Fibroblast of lung (primary cell): Measurements from ENCODE around the gene SPDYE3. TPM values are rescaled to one million over a fixed set of nuclear protein-coding genes. Genes with fewer than 3 reads are reported as not detected.
"Not testable (repeated sequence)": the region's sequence is repeated elsewhere in the genome, so short reads cannot be mapped to it uniquely, and the experiment has no call there.

Experiments used
- DNase-seq, 2 donors: peaks; one replicate each; pipeline versions ENCODE4 v3.0.0 to v3.0.0-alpha.2; 2010; ENCODE audit warnings: low read depth in 2 of 2
- H2AFZ ChIP-seq: 2 replicates; pipeline ENCODE4 v1.5.1; 2012; ENCODE audit warnings: low read length, control low read depth, inconsistent platforms
- H3K27ac ChIP-seq: 2 replicates; pipeline ENCODE4 v1.5.1; 2011; ENCODE audit warnings: low read length, control low read depth; ENCODE audit not compliant: insufficient read depth
- H3K27me3 ChIP-seq: 2 replicates; pipeline ENCODE4 v1.5.1; 2011; ENCODE audit warnings: mild to moderate bottlenecking, low read length; ENCODE audit not compliant: control insufficient read depth, insufficient read depth
- H3K36me3 ChIP-seq: 2 replicates; pipeline ENCODE4 v1.5.1; 2011; ENCODE audit warnings: low read length; ENCODE audit not compliant: control insufficient read depth, insufficient read depth
- H3K4me1 ChIP-seq: 2 replicates; pipeline ENCODE4 v1.5.1; 2011; ENCODE audit warnings: low read length; ENCODE audit not compliant: control insufficient read depth, insufficient read depth; ENCODE audit errors: extremely low read depth
- H3K4me2 ChIP-seq: 2 replicates; pipeline ENCODE4 v1.5.1; 2011; ENCODE audit warnings: low read length, control low read depth; ENCODE audit not compliant: insufficient read depth; ENCODE audit errors: extremely low read depth
- H3K4me3 ChIP-seq, 4 experiments: fragments of 200-600 bp in 1 of 4; sonication (generic) in 1 of 4; replicated peaks in 1 of 4; 2 replicates each; pipeline ENCODE4 v1.5.1; 2011 to 2016; ENCODE audit warnings: low read length in 4 of 4, low read depth in 3 of 4, mild to moderate bottlenecking in 3 of 4, control low read depth in 2 of 4, inconsistent platforms in 1 of 4, mixed read lengths in 1 of 4; ENCODE audit not compliant: insufficient read depth in 1 of 4; ENCODE audit errors: control extremely low read depth in 1 of 4
- H3K79me2 ChIP-seq: 2 replicates; pipeline ENCODE4 v1.5.1; 2012; ENCODE audit warnings: mild to moderate bottlenecking, low read length, inconsistent platforms; ENCODE audit not compliant: control insufficient read depth, insufficient read depth
- H3K9ac ChIP-seq: 2 replicates; pipeline ENCODE4 v1.5.1; 2011; ENCODE audit warnings: mild to moderate bottlenecking, low read length, control low read depth; ENCODE audit not compliant: insufficient read depth
- H3K9me3 ChIP-seq: 2 replicates; pipeline ENCODE4 v1.5.1; 2012; ENCODE audit warnings: low read depth, low read length; ENCODE audit not compliant: control insufficient read depth, insufficient read depth
- H4K20me1 ChIP-seq: 2 replicates; pipeline ENCODE4 v1.5.1; 2011; ENCODE audit warnings: low read length; ENCODE audit not compliant: control insufficient read depth, insufficient read depth; ENCODE audit errors: extremely low read depth
- CTCF ChIP-seq, 2 donors: IDR thresholded peaks in 1 of 2; conservative IDR thresholded peaks in 1 of 2; 1 replicate in 1 of 2; 2 replicates in 1 of 2; pipeline ENCODE4 v1.5.1; 2011 to 2012; ENCODE audit warnings: low read length in 2 of 2, control low read depth in 1 of 2, inconsistent platforms in 1 of 2, low read depth in 1 of 2, mild to moderate bottlenecking in 1 of 2
- EZH2 ChIP-seq: IDR thresholded peaks from 2 replicates; pipeline ENCODE4 v1.5.1; 2012; ENCODE audit warnings: low read length, control low read depth, mild to moderate bottlenecking; ENCODE audit errors: missing control alignments
- polyA plus RNA-seq, 2 donors: library from polyadenylated mRNA; depleted of rRNA in 1 of 2; stranded (reverse) in 1 of 2; unstranded in 1 of 2; fragments of >200 nt; gene quantifications; 2 replicates each; pipeline ENCODE4 v1.2.1, GENCODE V29; 2011 to 2012; ENCODE audit warnings: missing spikeins in 1 of 2
- total RNA-seq: library from RNA; depleted of rRNA; stranded (reverse); fragments of >200 nt; gene quantifications from 2 replicates; pipeline ENCODE4 v1.2.1, GENCODE V29; 2014

SPDYE3 gene
- total and polyA plus RNA-seq, 2 donors (not counting 1 experiment from before 2014, with no cell fraction given): not detected

GRCh38 chr7:100345288-100345672 is 37.8 kb downstream of the SPDYE3 start:
- not testable (repeated sequence) for H3K9ac ChIP-seq, H4K20me1 ChIP-seq, H2AFZ ChIP-seq, H3K4me3 ChIP-seq, H3K27ac ChIP-seq, H3K4me2 ChIP-seq, H3K79me2 ChIP-seq, H3K27me3 ChIP-seq, H3K9me3 ChIP-seq, H3K4me1 ChIP-seq
- peaks cover 15% of the 10 kb centered on the region for H3K36me3 ChIP-seq
- DNase-seq: peak; percentile 32 to 63
- peak; percentile 16 to 50 for TF ChIP-seq CTCF (conservative IDR thresholded peaks at IDR 0.05 in 1 of 2, IDR thresholded peaks at IDR 0.05 in 1 of 2; ENCODE audit: low read depth in 1 of 2, low read length in 2 of 2)

GRCh38 chr7:100346921-100347320 is 39.4 kb downstream of the SPDYE3 start:
- Histone ChIP-seq H4K20me1 (no peaks in the 10 kb centered on the region), H3K4me3 (no peak overlapping the region), H3K9ac (no peak overlapping the region), H3K27me3 (no peaks in the 10 kb centered on the region), H3K4me1 (peaks cover 3% of the 10 kb centered on the region), H3K9me3 (no peaks in the 10 kb centered on the region), H3K36me3 (peaks cover 21% of the 10 kb centered on the region), H2AFZ (no peak overlapping the region), H3K27ac (no peak overlapping the region), H3K4me2 (no peak overlapping the region), H3K79me2 (peaks cover 2% of the 10 kb centered on the region)
- TF ChIP-seq EZH2 (no peak), CTCF (conservative IDR thresholded peaks at IDR 0.05 in 1 of 2, IDR thresholded peaks at IDR 0.05 in 1 of 2; ENCODE audit: low read depth in 1 of 2, low read length in 2 of 2) (no peak)
- DNase-seq: no peak

- Histone ChIP-seq H3K4me1 (peaks cover 3% of the 10 kb centered on the region), H3K4me3 (no peak overlapping the region), H3K27me3 (no peaks in the 10 kb centered on the region), H3K4me2 (no peak overlapping the region), H3K9me3 (no peaks in the 10 kb centered on the region), H3K27ac (no peak overlapping the region), H2AFZ (no peak overlapping the region), H3K9ac (no peak overlapping the region), H4K20me1 (no peaks in the 10 kb centered on the region), H3K79me2 (no peaks in the 10 kb centered on the region), H3K36me3 (peaks cover 23% of the 10 kb centered on the region)
- no peak for DNase-seq
- no peak for TF ChIP-seq CTCF (conservative IDR thresholded peaks at IDR 0.05 in 1 of 2, IDR thresholded peaks at IDR 0.05 in 1 of 2; ENCODE audit: low read depth in 1 of 2, low read length in 2 of 2)
- no peak for TF ChIP-seq EZH2
Measured at GRCh38 chr7:100348805-100349204, 41.3 kb downstream of the SPDYE3 start.
